ENCODE data around the gene CD3E.

DNA sequence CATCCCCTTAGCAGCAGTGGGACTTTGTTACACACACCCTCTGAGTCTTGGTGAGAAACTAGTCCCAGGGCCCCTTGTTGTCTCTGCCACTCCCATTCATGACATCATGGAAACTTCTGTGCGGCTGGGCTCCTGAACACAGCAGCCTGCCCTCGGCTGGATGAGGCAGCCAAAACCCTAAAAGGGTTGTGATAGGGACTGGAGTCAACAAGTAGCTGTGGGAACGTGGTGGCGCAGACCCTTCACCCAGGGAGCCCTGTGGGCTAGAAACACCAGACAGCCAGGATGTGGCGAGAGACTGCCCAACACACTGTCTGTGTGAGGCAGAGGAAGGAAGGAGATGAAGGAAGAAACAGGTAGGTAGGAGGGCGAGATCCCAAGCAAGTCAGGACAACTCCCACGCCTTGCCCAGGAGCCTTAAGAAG lies 34.1 kb downstream of the CD3E start:
- TF ChIP-seq CTCF (IDR thresholded peaks at IDR 0.05) (no peak), POLR2A (IDR thresholded peaks at IDR 0.05) (no peak)

Data from adrenal gland (tissue), 5 donors.